Measurements from ENCODE around the gene SYT9.

The SYT9 gene

GRCh38 chr11:7204778-7205177 lies 46.9 kb upstream of the SYT9 start:
- no peak for ATAC-seq
- TF ChIP-seq CSRNP3 (CRISPR knock-in tag; IDR thresholded peaks at IDR 0.05), result no peak
- TF ChIP-seq, protein P1, sequence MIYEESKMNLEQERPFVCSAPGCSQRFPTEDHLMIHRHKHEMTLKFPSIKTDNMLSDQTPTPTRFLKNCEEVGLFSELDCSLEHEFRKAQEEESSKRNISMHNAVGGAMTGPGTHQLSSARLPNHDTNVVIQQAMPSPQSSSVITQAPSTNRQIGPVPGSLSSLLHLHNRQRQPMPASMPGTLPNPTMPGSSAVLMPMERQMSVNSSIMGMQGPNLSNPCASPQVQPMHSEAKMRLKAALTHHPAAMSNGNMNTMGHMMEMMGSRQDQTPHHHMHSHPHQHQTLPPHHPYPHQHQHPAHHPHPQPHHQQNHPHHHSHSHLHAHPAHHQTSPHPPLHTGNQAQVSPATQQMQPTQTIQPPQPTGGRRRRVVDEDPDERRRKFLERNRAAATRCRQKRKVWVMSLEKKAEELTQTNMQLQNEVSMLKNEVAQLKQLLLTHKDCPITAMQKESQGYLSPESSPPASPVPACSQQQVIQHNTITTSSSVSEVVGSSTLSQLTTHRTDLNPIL (CRISPR knock-in tag; IDR thresholded peaks at IDR 0.05; ENCODE audit: low read depth), result no peak

GRCh38 chr11:7208391-7208790 lies 43.3 kb upstream of the SYT9 start:
- TF ChIP-seq ZNF565 (CRISPR knock-in tag; conservative IDR thresholded peaks at IDR 0.05; ENCODE audit: low read depth), result no peak

GRCh38 chr11:7219491-7219890 lies 32.2 kb upstream of the SYT9 start:
- TF ChIP-seq ZFP30 (CRISPR knock-in tag; IDR thresholded peaks at IDR 0.05) (no peak), ISL1 (CRISPR knock-in tag; IDR thresholded peaks at IDR 0.05) (peak; percentile 96), SNAI2 (CRISPR knock-in tag; IDR thresholded peaks at IDR 0.05) (no peak), TOX (CRISPR knock-in tag; IDR thresholded peaks at IDR 0.05; ENCODE audit: borderline replicate concordance) (no peak)
- ATAC-seq, result no peak

More at GRCh38 chr11:7208391-7208790, 43.3 kb upstream of the SYT9 start:
- ATAC-seq, result no peak

- no peak for ATAC-seq
- no peak for TF ChIP-seq PATZ1 (CRISPR knock-in tag; IDR thresholded peaks at IDR 0.05; ENCODE audit: borderline replicate concordance)
- no peak for TF ChIP-seq ZNF70 (CRISPR knock-in tag; IDR thresholded peaks at IDR 0.05)
- TF ChIP-seq ESRRG (CRISPR knock-in tag; IDR thresholded peaks at IDR 0.05), result no peak
- TF ChIP-seq PPARA (CRISPR knock-in tag; IDR thresholded peaks at IDR 0.05; ENCODE audit: borderline replicate concordance), result no peak
- TF ChIP-seq, protein P2, sequence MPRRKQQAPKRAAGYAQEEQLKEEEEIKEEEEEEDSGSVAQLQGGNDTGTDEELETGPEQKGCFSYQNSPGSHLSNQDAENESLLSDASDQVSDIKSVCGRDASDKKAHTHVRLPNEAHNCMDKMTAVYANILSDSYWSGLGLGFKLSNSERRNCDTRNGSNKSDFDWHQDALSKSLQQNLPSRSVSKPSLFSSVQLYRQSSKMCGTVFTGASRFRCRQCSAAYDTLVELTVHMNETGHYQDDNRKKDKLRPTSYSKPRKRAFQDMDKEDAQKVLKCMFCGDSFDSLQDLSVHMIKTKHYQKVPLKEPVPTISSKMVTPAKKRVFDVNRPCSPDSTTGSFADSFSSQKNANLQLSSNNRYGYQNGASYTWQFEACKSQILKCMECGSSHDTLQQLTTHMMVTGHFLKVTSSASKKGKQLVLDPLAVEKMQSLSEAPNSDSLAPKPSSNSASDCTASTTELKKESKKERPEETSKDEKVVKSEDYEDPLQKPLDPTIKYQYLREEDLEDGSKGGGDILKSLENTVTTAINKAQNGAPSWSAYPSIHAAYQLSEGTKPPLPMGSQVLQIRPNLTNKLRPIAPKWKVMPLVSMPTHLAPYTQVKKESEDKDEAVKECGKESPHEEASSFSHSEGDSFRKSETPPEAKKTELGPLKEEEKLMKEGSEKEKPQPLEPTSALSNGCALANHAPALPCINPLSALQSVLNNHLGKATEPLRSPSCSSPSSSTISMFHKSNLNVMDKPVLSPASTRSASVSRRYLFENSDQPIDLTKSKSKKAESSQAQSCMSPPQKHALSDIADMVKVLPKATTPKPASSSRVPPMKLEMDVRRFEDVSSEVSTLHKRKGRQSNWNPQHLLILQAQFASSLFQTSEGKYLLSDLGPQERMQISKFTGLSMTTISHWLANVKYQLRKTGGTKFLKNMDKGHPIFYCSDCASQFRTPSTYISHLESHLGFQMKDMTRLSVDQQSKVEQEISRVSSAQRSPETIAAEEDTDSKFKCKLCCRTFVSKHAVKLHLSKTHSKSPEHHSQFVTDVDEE (CRISPR knock-in tag; IDR thresholded peaks at IDR 0.05), result no peak
These were observed 31.1 kb upstream of the SYT9 start for GRCh38 chr11:7220636-7221035.

DNA sequence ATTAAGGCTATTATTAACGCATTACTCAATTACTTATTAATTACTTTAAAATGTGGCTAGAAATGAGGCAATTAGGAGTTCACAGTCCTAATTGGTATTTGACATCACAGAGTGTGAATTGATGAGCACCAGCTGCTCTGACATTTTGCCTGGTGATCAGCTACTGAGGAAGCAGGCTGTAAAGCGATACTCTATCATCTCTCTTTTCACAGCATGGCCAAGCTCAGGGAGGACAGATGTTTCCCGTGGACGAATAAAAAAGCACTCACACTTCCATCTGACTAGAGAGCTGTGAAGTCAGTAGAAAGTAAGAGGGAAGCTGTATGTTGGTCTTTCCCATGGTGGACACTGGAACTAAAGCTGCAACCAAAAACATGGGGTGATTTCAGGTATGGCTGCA lies 29.1 kb upstream of the SYT9 start:
- no peak for ATAC-seq
- TF ChIP-seq CSDC2 (CRISPR knock-in tag; IDR thresholded peaks at IDR 0.05), result no peak
- TF ChIP-seq TOX (CRISPR knock-in tag; IDR thresholded peaks at IDR 0.05; ENCODE audit: borderline replicate concordance), result no peak
- TF ChIP-seq ARNTL (CRISPR knock-in tag; IDR thresholded peaks at IDR 0.05; ENCODE audit: borderline replicate concordance, low read depth), result no peak
- TF ChIP-seq CSRNP3 (CRISPR knock-in tag; IDR thresholded peaks at IDR 0.05), result no peak
- TF ChIP-seq, protein P1 (CRISPR knock-in tag; IDR thresholded peaks at IDR 0.05; ENCODE audit: low read depth), result no peak
- TF ChIP-seq, protein P3, sequence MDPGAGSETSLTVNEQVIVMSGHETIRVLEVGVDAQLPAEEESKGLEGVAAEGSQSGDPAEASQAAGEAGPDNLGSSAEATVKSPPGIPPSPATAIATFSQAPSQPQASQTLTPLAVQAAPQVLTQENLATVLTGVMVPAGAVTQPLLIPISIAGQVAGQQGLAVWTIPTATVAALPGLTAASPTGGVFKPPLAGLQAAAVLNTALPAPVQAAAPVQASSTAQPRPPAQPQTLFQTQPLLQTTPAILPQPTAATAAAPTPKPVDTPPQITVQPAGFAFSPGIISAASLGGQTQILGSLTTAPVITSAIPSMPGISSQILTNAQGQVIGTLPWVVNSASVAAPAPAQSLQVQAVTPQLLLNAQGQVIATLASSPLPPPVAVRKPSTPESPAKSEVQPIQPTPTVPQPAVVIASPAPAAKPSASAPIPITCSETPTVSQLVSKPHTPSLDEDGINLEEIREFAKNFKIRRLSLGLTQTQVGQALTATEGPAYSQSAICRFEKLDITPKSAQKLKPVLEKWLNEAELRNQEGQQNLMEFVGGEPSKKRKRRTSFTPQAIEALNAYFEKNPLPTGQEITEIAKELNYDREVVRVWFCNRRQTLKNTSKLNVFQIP (CRISPR knock-in tag; IDR thresholded peaks at IDR 0.05; ENCODE audit: borderline replicate concordance, low read depth), result no peak
- no peak for TF ChIP-seq TCF4 (CRISPR knock-in tag; IDR thresholded peaks at IDR 0.05; ENCODE audit: borderline replicate concordance)
- no peak for TF ChIP-seq OSR1 (CRISPR knock-in tag; IDR thresholded peaks at IDR 0.05)
- TF ChIP-seq SNAI2 (CRISPR knock-in tag; IDR thresholded peaks at IDR 0.05), result no peak
- no peak for TF ChIP-seq ZC3H10 (CRISPR knock-in tag; IDR thresholded peaks at IDR 0.05)
- no peak for TF ChIP-seq BACH2 (CRISPR knock-in tag; IDR thresholded peaks at IDR 0.05; ENCODE audit: borderline replicate concordance)
- TF ChIP-seq PPARA (CRISPR knock-in tag; IDR thresholded peaks at IDR 0.05; ENCODE audit: borderline replicate concordance), result no peak
- TF ChIP-seq PATZ1 (CRISPR knock-in tag; IDR thresholded peaks at IDR 0.05; ENCODE audit: borderline replicate concordance), result no peak
- TF ChIP-seq ISL1 (CRISPR knock-in tag; IDR thresholded peaks at IDR 0.05), result no peak
- no peak for TF ChIP-seq ZNF70 (CRISPR knock-in tag; IDR thresholded peaks at IDR 0.05)
- TF ChIP-seq RARB (CRISPR knock-in tag; IDR thresholded peaks at IDR 0.05), result no peak
